Aorta (tissue), 5 donors: ENCODE measurements around the gene OGFR. TPM values are rescaled to one million over a fixed set of nuclear protein-coding genes. Genes with fewer than 3 reads are reported as not detected.

Experiments used
- ATAC-seq: fragments of 200-7000 bp; cut with Tn5 transposase; one replicate; pipeline ENCODE4 v1.9.1; 2022; ENCODE audit warnings: moderate library complexity; ENCODE audit not compliant: low FRiP score
- DNase-seq, 2 donors: peaks; one replicate each; pipeline ENCODE4 v3.0.0-alpha.2; 2020
- H3K27ac ChIP-seq, 2 donors: one replicate each; pipeline ENCODE4 v1.5.1; 2013; ENCODE audit warnings: low read length in 2 of 2, mild to moderate bottlenecking in 2 of 2, moderate library complexity in 2 of 2, control low read depth in 1 of 2, inconsistent platforms in 1 of 2, low read depth in 1 of 2
- H3K27me3 ChIP-seq, 2 donors: one replicate each; pipeline ENCODE4 v1.6.1; 2013; ENCODE audit warnings: control low read depth in 1 of 2, low read length in 1 of 2, mild to moderate bottlenecking in 1 of 2, moderate library complexity in 1 of 2; ENCODE audit not compliant: insufficient read depth in 2 of 2, control insufficient read depth in 1 of 2
- H3K36me3 ChIP-seq, 2 donors: one replicate each; pipeline ENCODE4 v1.6.1; 2013; ENCODE audit warnings: control low read depth in 1 of 2, low read length in 1 of 2, mild to moderate bottlenecking in 1 of 2; ENCODE audit not compliant: insufficient read depth in 2 of 2, control insufficient read depth in 1 of 2
- H3K4me1 ChIP-seq, 2 donors: one replicate each; pipeline ENCODE4 v1.6.1; 2013; ENCODE audit warnings: low read length in 2 of 2, control low read depth in 1 of 2, mild to moderate bottlenecking in 1 of 2, moderate library complexity in 1 of 2; ENCODE audit not compliant: insufficient read depth in 2 of 2, control insufficient read depth in 1 of 2
- H3K4me3 ChIP-seq, 2 donors: one replicate each; pipeline ENCODE4 v1.5.1; 2013; ENCODE audit warnings: low read length in 2 of 2, control low read depth in 1 of 2, mild to moderate bottlenecking in 1 of 2
- H3K9me3 ChIP-seq: one replicate; pipeline ENCODE4 v1.6.1; 2013; ENCODE audit warnings: mild to moderate bottlenecking, low read length; ENCODE audit not compliant: control insufficient read depth
- WGBS, 2 donors: extraction: QIAGEN DNeasy Blood & Tissue Kit; methylation state at CpG; one replicate each; pipeline ENCODE4 v1.1.7; 2013; 5-methylcytosine and 5-hydroxymethylcytosine counted together
- intact Hi-C, 2 donors: fragments of 100-400 bp; cut with DNase I; formaldehyde crosslinking; loops; one replicate each; pipeline versions ENCODE4 v1.14.2 to v1.15.0; 2022
- long read RNA-seq, 2 donors: library from polyadenylated mRNA; unstranded; transcript quantifications; one replicate each; pipeline ENCODE4 v2.0.0, GENCODE V29; 2020 to 2021
- polyA plus RNA-seq, 2 donors: library from polyadenylated mRNA; stranded (reverse); fragments of 200-250 nt; gene quantifications; one replicate each; pipeline ENCODE4 v1.2.3, GENCODE V29; 2013
- total RNA-seq, 2 donors: library from RNA; stranded (reverse); fragmentation: NEBNext Ultra II Directional; extraction: Animal tissue kit (Norgen Biotek cat#: 25700); gene quantifications; one replicate each; pipeline ENCODE4 v1.2.1, GENCODE V29; 2021
- donor health status: healthy with polysubstance abuse.
- donor health status: Bipolar disorder and iron deficiency.
- donor health status: DM: no; HTN: no; CAD: no.
- donor health status: DM: no; HTN: no; CAD: no.
- donor health status: DM: yes; HTN: yes; CAD: no.

The OGFR gene, protein sequence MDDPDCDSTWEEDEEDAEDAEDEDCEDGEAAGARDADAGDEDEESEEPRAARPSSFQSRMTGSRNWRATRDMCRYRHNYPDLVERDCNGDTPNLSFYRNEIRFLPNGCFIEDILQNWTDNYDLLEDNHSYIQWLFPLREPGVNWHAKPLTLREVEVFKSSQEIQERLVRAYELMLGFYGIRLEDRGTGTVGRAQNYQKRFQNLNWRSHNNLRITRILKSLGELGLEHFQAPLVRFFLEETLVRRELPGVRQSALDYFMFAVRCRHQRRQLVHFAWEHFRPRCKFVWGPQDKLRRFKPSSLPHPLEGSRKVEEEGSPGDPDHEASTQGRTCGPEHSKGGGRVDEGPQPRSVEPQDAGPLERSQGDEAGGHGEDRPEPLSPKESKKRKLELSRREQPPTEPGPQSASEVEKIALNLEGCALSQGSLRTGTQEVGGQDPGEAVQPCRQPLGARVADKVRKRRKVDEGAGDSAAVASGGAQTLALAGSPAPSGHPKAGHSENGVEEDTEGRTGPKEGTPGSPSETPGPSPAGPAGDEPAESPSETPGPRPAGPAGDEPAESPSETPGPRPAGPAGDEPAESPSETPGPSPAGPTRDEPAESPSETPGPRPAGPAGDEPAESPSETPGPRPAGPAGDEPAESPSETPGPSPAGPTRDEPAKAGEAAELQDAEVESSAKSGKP
- total RNA-seq (10 to 100 TPM; 31.7 to 42.6 TPM), polyA plus RNA-seq (10 to 100 TPM; 18.5 to 58.8 TPM)
- long read RNA-seq, donor 1, partial matches to known transcripts, result 1 of 5 reads
- long read RNA-seq, donor 1, other reads (novel, unspliced or antisense), result 3 of 5 reads
- long read RNA-seq, donor 2, full-length matches to known transcripts, result 42 of 66 reads
- long read RNA-seq, donor 2, partial matches to known transcripts, result 2 of 66 reads
- long read RNA-seq, donor 2, other reads (novel, unspliced or antisense), result 22 of 66 reads

DNA sequence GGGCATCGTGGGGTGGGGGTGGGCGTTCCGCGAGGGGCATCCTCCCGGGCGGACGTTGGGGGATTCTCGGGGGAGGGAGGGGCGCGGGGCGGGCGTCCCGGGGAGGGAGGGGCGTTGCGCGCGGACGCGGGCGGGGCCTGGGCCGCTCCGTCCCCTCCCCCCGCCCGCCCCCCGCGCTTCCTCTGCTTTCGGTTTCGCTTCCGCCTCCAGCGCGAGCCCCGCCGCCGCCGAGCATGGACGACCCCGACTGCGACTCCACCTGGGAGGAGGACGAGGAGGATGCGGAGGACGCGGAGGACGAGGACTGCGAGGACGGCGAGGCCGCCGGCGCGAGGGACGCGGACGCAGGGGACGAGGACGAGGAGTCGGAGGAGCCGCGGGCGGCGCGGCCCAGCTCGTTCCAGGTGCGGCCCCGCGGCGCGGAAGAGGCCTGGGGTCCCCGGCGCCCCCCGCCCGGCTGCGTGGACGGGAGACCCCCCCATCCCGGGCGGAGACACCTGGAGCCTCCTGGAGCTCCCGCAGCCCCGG, at the start of gene OGFR:
OGFR (plus strand) TSS at position 209 of the 528 bp plus-strand sequence; CDS start at position 234, 25 bp downstream.
- H3K4me3 ChIP-seq, result peak within 1 kb of the TSS; percentile 91 to 93
- peaks cover 0 to 6% of the 10 kb centered on the region in 2 donors for H3K36me3 ChIP-seq
- WGBS, 2 donors, result 1% methylated on average over 30 to 77 of the region's 77 CpGs
- no peaks in the 10 kb centered on the region for H3K4me1 ChIP-seq
- H3K9me3 ChIP-seq, result no peaks in the 10 kb centered on the region
- peak; percentile 82 to 90 for DNase-seq
- H3K27ac ChIP-seq, result peak within 1 kb of the TSS in 1 of 2 donors; percentile 58
- intact Hi-C loops, result loop anchor here (5.0 to 10.0 kb wide), 4 partner anchors 137 to 307 kb away; partner anchors contain the start of gene SLC17A9 (in 1 of the 2)
- no peaks in the 10 kb centered on the region for H3K27me3 ChIP-seq
- ATAC-seq, result no peak

- DNase-seq (no peak), ATAC-seq (no peak)
- intact Hi-C loops, result no loop called here
- Histone ChIP-seq H3K9me3 (peaks cover 3% of the 10 kb centered on the region), H3K36me3 (no peaks in the 10 kb centered on the region), H3K27me3 (no peaks in the 10 kb centered on the region), H3K4me3 (no peak overlapping the region), H3K4me1 (no peaks in the 10 kb centered on the region), H3K27ac (no peak overlapping the region)
- 97% methylated on average over 1 of the region's 1 CpG; no CpG with 5 or more reads in 1 of the 2 donors for WGBS, 2 donors
These were observed 49.7 kb upstream of the OGFR start for GRCh38 chr20:62754991-62755356.

DNA sequence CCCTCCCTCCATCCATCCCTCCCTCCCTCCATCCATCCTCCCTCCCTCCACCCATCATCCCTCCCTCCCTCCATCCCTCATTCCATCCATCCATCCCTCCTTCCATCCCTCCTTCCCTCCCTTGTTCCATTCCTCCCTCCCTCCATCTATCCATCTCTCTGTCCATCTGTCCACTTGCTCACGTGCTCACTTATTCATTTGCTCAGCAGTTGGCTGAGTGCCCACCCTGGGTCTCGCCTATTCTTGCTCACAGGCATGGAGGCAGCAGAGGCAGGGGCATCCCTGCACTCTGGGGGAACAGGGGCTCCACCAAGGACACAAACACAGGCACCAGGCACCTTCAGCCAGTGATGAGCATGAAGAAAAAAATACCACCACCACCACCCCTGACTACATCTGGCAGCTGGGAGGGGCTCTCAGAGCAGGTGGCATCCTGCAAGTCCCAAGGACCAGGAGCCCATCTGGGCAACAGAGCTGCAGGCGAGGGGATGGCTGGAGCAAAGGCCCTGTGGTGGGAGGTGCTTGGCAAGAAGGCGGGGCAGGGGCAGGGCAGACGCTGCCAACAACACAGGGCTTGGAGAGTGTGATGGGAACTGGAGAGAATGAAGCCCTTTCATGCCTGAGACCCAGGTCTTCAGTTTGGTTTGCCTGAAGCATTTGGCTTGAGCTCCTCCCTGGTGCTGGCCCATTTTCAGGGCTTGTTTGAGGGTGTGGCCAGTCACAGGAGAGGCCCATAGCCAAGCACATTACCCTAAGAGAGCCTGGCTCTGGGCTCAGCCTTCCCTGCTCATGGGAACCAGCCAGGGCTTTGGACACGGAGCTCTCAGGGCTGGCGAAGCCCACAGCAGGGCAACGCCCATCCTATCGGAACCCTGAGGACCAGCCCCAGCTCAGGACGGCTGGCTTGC, 48.6 kb upstream of the OGFR start:
- H3K4me3 ChIP-seq, result no peak overlapping the region
- no peak for ATAC-seq
- WGBS, 2 donors, result 35% methylated on average over 10 of the region's 10 CpGs
- intact Hi-C loops, result no loop called here
- no peak overlapping the region for H3K27ac ChIP-seq
- DNase-seq, result peak in 1 of 2 donors; percentile 52
- no peaks in the 10 kb centered on the region for H3K4me1 ChIP-seq
- H3K27me3 ChIP-seq, result no peaks in the 10 kb centered on the region
- peaks cover 3% of the 10 kb centered on the region for H3K9me3 ChIP-seq
- no peaks in the 10 kb centered on the region for H3K36me3 ChIP-seq

GRCh38 chr20:62758226-62758912, 46.3 kb upstream of the OGFR start:
- intact Hi-C loops, result no loop called here
- Histone ChIP-seq H3K9me3 (peaks cover 3% of the 10 kb centered on the region), H3K27me3 (no peaks in the 10 kb centered on the region), H3K36me3 (no peaks in the 10 kb centered on the region), H3K27ac (no peak overlapping the region), H3K4me1 (no peaks in the 10 kb centered on the region), H3K4me3 (no peak overlapping the region)
- 77 to 80% methylated on average over 16 of the region's 16 CpGs for WGBS, 2 donors
- DNase-seq (no peak), ATAC-seq (no peak)

DNA sequence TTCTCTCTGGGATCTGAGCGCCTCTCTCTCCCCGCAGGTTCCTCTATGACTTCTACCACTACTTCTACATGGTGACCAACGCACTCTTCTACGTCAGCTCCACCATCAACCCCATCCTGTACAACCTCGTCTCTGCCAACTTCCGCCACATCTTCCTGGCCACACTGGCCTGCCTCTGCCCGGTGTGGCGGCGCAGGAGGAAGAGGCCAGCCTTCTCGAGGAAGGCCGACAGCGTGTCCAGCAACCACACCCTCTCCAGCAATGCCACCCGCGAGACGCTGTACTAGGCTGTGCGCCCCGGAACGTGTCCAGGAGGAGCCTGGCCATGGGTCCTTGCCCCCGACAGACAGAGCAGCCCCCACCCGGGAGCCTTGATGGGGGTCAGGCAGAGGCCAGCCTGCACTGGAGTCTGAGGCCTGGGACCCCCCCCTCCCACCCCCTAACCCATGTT, 44.6 kb upstream of the OGFR start:
- intact Hi-C loops, result no loop called here
- DNase-seq (peak in 1 of 2 donors; percentile 34), ATAC-seq (peak; percentile 35)
- no peak overlapping the region for H3K4me3 ChIP-seq
- no peak overlapping the region for H3K27ac ChIP-seq
- peaks cover 3% of the 10 kb centered on the region for H3K9me3 ChIP-seq
- no peaks in the 10 kb centered on the region for H3K4me1 ChIP-seq
- no peaks in the 10 kb centered on the region for H3K27me3 ChIP-seq
- H3K36me3 ChIP-seq, result no peaks in the 10 kb centered on the region
- 90 to 94% methylated on average over 20 of the region's 20 CpGs for WGBS, 2 donors

- Histone ChIP-seq H3K9me3 (peaks cover 3% of the 10 kb centered on the region), H3K4me3 (no peak overlapping the region), H3K4me1 (no peaks in the 10 kb centered on the region), H3K27ac (no peak overlapping the region), H3K36me3 (no peaks in the 10 kb centered on the region), H3K27me3 (no peaks in the 10 kb centered on the region)
- peak in 1 of 2 donors; percentile 41 for DNase-seq
- intact Hi-C loops, result no loop called here
- whole genome bisulfite sequencing, 2 donors, result 85 to 87% methylated on average over 11 of the region's 11 CpGs
- no peak for ATAC-seq
These were observed 44.2 kb upstream of the OGFR start for GRCh38 chr20:62760471-62760855.

DNA sequence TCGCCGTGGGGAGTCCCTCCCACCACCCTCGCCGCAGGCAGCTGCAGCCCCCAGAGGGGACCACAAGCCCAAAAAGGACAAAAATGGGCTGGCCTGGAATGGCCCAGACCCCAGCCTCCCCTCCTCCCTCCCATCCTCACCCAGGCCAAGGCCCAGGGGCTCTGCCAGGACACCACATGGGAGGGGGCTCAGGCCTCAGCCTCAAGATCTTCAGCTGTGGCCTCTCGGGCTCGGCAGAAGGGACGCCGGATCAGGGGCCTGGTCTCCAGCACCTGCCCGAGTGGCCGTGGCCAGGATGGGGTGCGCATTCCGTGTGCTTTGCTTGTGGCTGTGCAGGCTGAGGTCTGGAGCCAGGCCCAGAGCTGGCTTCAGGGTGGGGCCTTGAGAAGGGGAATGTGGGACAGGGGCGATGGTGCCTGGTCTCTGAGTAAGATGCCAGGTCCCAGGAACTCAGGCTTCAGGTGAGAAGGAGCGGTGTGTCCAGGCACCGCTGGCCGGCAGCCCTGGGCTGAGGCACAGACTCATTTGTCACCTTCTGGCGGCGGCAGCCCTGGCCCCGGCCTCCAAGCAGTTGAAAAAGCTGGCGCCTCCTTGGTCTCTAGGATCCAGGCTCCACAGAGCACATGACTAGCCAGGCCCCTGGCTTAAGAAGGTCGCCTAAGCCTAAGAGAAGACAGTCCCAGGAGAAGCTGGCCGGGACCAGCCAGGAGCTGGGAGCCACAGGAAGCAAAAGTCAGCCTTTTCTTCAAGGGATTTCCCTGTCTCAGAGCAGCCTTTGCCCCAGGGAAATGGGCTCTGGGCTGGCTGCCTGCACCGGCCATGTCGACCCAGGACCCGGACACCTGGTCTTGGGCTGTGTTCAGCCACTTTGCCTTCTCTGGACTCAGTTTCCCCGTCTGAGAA, 43.5 kb upstream of the OGFR start:
- no peaks in the 10 kb centered on the region for H3K36me3 ChIP-seq
- no peak overlapping the region for H3K4me3 ChIP-seq
- peaks cover 3% of the 10 kb centered on the region for H3K9me3 ChIP-seq
- DNase-seq (peak in 1 of 2 donors; percentile 50), ATAC-seq (no peak)
- no peaks in the 10 kb centered on the region for H3K4me1 ChIP-seq
- WGBS, 2 donors, result 33 to 36% methylated on average over 26 of the region's 26 CpGs
- no peaks in the 10 kb centered on the region for H3K27me3 ChIP-seq
- no peak overlapping the region for H3K27ac ChIP-seq
- intact Hi-C loops, result no loop called here
